ENCODE results near the gene TDRD7. TPM values are rescaled to one million over a fixed set of nuclear protein-coding genes. Genes with fewer than 3 reads are reported as not detected.

Gene TDRD7
- polyA plus RNA-seq, 1 of the 3 experiments (the other 2 are of a cell fraction) = 4.9 TPM

DNA sequence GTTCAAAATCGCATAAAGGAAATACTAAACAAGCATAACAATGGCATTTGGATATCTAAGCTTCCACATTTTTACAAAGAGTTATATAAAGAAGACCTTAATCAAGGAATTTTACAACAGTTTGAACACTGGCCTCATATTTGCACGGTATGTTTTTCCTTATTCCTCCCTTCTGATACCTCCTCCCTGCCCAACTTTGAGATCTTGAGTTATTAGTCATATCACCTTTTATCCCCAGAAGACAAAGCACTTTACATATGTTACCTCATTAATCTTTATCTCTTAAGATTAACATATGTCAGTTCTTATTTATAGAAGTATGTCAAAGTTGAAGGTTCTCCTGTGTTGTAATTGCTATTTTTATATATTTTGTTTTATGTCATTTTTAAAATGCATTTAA, 29.8 kb downstream of the TDRD7 start:
- POLR2A ChIA-PET = no interaction called here
- H2AFZ ChIP-seq (ENCODE audit: low read depth) = no peak overlapping the region
- no peak overlapping the region for H3K27ac ChIP-seq (ENCODE audit: low read depth in 2 of 2, low read length in 1 of 2)
- no peaks in the 10 kb centered on the region for H3F3A ChIP-seq (replicated peaks; ENCODE audit: insufficient read depth)
- no peak overlapping the region for H3K4me3 ChIP-seq (ENCODE audit: low read depth in 2 of 2, low read length in 1 of 2)
- WGBS (ENCODE audit: low lambda C conversion rate) = 85% methylated on average over 2 of the region's 2 CpGs
- CTCF ChIA-PET = interaction anchor here (0.8 to 1.4 kb wide), 7 partner anchors 19 to 482 kb away, joined by 3 to 4 read pairs (median 3); partner anchors contain the start of gene TDRD7
- H3K27me3 ChIP-seq (ENCODE audit: insufficient read depth) = no peaks in the 10 kb centered on the region
- H3K79me2 ChIP-seq (ENCODE audit: insufficient read depth) = no peaks in the 10 kb centered on the region
- TF ChIP-seq, protein P1, sequence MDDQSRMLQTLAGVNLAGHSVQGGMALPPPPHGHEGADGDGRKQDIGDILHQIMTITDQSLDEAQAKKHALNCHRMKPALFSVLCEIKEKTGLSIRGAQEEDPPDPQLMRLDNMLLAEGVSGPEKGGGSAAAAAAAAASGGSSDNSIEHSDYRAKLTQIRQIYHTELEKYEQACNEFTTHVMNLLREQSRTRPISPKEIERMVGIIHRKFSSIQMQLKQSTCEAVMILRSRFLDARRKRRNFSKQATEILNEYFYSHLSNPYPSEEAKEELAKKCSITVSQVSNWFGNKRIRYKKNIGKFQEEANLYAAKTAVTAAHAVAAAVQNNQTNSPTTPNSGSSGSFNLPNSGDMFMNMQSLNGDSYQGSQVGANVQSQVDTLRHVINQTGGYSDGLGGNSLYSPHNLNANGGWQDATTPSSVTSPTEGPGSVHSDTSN (IDR thresholded peaks at IDR 0.05) = peak; percentile 12; the same call in 1 of the 2 replicates
- TF ChIP-seq TAF1 (IDR thresholded peaks at IDR 0.05; ENCODE audit: borderline replicate concordance, low read depth, low read length) = no peak
- H3K9me2 ChIP-seq = no peaks in the 10 kb centered on the region
- no peak overlapping the region for H3K4me2 ChIP-seq
- peaks cover 0 to 4% of the 10 kb centered on the region in 2 experiments; a peak in 2 of 4 replicates for H3K4me1 ChIP-seq (ENCODE audit: control insufficient read depth in 1 of 2, insufficient read depth in 2 of 2, low read depth in 1 of 2, low read length in 1 of 2)
- no peaks in the 10 kb centered on the region for H4K20me1 ChIP-seq (ENCODE audit: insufficient read depth)
- peaks cover 7 to 17% of the 10 kb centered on the region in 2 experiments for H3K36me3 ChIP-seq (replicated peaks in 1 of 2; ENCODE audit: control insufficient read depth in 1 of 2, insufficient read depth in 2 of 2, low read length in 1 of 2)
- H3K9ac ChIP-seq = no peak overlapping the region
- no peak for DNase-seq
- no peaks in the 10 kb centered on the region for H3K9me3 ChIP-seq

DNA sequence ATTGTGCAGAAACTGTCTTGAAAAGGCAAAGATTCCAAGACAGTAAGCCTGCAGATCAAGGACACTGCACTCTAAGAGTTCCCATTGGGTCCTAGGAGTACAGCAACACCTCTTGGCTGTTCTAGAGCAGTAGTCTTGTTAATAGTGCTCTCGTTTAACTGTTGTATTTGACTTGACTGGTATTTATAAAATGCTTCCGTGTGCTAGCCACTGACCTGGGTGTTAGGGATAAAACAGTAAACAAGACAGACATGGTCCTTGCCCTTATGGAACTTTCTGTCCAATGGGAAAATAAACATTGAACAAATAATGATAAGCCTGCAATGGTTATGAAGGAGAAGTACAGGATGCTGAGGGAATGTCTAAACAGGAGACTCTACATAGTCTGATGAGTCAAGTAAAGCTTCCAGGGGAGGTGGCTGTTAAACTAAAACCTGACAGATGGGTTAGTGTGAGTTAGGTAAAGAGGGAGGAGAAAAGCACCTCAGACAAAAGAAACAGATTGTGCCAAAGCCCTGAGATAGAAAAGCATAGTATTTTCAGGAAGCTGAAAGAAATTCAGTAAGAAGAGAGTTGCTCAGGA, 33.3 kb downstream of the TDRD7 start:
- Histone ChIP-seq H3K27me3 (ENCODE audit: insufficient read depth) (no peaks in the 10 kb centered on the region), H3K79me2 (ENCODE audit: insufficient read depth) (no peaks in the 10 kb centered on the region), H3K9me3 (no peaks in the 10 kb centered on the region), H3K27ac (ENCODE audit: low read depth in 2 of 2, low read length in 1 of 2) (no peak overlapping the region), H3K36me3 (replicated peaks in 1 of 2; ENCODE audit: control insufficient read depth in 1 of 2, insufficient read depth in 2 of 2, low read length in 1 of 2) (peaks cover 0 to 16% of the 10 kb centered on the region in 2 experiments), H4K20me1 (ENCODE audit: insufficient read depth) (no peaks in the 10 kb centered on the region), H3K9ac (no peak overlapping the region), H3K4me3 (ENCODE audit: low read depth in 2 of 2, low read length in 1 of 2) (no peak overlapping the region), H3K4me1 (ENCODE audit: control insufficient read depth in 1 of 2, insufficient read depth in 2 of 2, low read depth in 1 of 2, low read length in 1 of 2) (no peaks in the 10 kb centered on the region; a peak in 1 of 4 replicates), H3K4me2 (no peak overlapping the region), H2AFZ (ENCODE audit: low read depth) (no peak overlapping the region), H3K9me2 (no peaks in the 10 kb centered on the region), H3F3A (replicated peaks; ENCODE audit: insufficient read depth) (no peaks in the 10 kb centered on the region)
- TF ChIP-seq, protein P2, sequence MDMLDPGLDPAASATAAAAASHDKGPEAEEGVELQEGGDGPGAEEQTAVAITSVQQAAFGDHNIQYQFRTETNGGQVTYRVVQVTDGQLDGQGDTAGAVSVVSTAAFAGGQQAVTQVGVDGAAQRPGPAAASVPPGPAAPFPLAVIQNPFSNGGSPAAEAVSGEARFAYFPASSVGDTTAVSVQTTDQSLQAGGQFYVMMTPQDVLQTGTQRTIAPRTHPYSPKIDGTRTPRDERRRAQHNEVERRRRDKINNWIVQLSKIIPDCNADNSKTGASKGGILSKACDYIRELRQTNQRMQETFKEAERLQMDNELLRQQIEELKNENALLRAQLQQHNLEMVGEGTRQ (IDR thresholded peaks at IDR 0.05; ENCODE audit: borderline replicate concordance, low read depth, low read length) = no peak
- TF ChIP-seq, protein P3, sequence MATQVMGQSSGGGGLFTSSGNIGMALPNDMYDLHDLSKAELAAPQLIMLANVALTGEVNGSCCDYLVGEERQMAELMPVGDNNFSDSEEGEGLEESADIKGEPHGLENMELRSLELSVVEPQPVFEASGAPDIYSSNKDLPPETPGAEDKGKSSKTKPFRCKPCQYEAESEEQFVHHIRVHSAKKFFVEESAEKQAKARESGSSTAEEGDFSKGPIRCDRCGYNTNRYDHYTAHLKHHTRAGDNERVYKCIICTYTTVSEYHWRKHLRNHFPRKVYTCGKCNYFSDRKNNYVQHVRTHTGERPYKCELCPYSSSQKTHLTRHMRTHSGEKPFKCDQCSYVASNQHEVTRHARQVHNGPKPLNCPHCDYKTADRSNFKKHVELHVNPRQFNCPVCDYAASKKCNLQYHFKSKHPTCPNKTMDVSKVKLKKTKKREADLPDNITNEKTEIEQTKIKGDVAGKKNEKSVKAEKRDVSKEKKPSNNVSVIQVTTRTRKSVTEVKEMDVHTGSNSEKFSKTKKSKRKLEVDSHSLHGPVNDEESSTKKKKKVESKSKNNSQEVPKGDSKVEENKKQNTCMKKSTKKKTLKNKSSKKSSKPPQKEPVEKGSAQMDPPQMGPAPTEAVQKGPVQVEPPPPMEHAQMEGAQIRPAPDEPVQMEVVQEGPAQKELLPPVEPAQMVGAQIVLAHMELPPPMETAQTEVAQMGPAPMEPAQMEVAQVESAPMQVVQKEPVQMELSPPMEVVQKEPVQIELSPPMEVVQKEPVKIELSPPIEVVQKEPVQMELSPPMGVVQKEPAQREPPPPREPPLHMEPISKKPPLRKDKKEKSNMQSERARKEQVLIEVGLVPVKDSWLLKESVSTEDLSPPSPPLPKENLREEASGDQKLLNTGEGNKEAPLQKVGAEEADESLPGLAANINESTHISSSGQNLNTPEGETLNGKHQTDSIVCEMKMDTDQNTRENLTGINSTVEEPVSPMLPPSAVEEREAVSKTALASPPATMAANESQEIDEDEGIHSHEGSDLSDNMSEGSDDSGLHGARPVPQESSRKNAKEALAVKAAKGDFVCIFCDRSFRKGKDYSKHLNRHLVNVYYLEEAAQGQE (IDR thresholded peaks at IDR 0.05; ENCODE audit: low read depth, low read length) = no peak
- TF ChIP-seq FOXJ3 (CRISPR knock-in tag; IDR thresholded peaks at IDR 0.05) (no peak), RFX5 (IDR thresholded peaks at IDR 0.05; ENCODE audit: low read length) (no peak), TCF12 (IDR thresholded peaks at IDR 0.05) (no peak), SMC3 (IDR thresholded peaks at IDR 0.05; ENCODE audit: low read depth, low read length) (no peak), RXRA (IDR thresholded peaks at IDR 0.05; ENCODE audit: borderline replicate concordance, low read depth) (no peak), GATA2 (CRISPR knock-in tag; IDR thresholded peaks at IDR 0.05) (no peak), CHD2 (IDR thresholded peaks at IDR 0.05; ENCODE audit: low read length, partially characterized antibody) (no peak), NFIC (IDR thresholded peaks at IDR 0.05; ENCODE audit: borderline replicate concordance) (no peak)
- TF ChIP-seq, protein P1 (IDR thresholded peaks at IDR 0.05) = no peak
- TF ChIP-seq, protein P4, sequence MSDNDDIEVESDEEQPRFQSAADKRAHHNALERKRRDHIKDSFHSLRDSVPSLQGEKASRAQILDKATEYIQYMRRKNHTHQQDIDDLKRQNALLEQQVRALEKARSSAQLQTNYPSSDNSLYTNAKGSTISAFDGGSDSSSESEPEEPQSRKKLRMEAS (IDR thresholded peaks at IDR 0.05; ENCODE audit: low read depth) = no peak
- 88% methylated on average over 2 of the region's 2 CpGs for WGBS (ENCODE audit: low lambda C conversion rate)
- ChIA-PET POLR2A (no interaction called here), CTCF (interaction anchor here (6.6 kb wide), 1 partner anchor 24 kb away, joined by 44 read pairs; no protein-coding TSS in a partner anchor)
- no peak for DNase-seq

Data from SK-N-SH (cell line).